Spleen (tissue), 13 donors: ENCODE measurements around the gene CEP68. TPM values are rescaled to one million over a fixed set of nuclear protein-coding genes. Genes with fewer than 3 reads are reported as not detected.

ENCODE experiments used
- DNase-seq: peaks from one replicate; pipeline ENCODE4 v3.0.0-alpha.2; 2020
- H3K27ac ChIP-seq, 8 donors: fragments of 200-600 bp; sonication (generic) in 7 of 8; 1 replicate in 4 of 8; 2 replicates in 4 of 8; pipeline versions ENCODE4 v1.5.0 to v1.8.0; 2016 to 2021; ENCODE audit warnings: inconsistent platforms in 4 of 8, mild to moderate bottlenecking in 4 of 8, moderate library complexity in 1 of 8
- H3K27me3 ChIP-seq, 7 donors: fragments of 200-600 bp; sonication (generic) in 6 of 7; replicated peaks in 1 of 7; 1 replicate in 4 of 7; 2 replicates in 3 of 7; pipeline versions ENCODE4 v1.5.0 to v1.8.0; 2016 to 2021; ENCODE audit warnings: inconsistent platforms in 3 of 7, mild to moderate bottlenecking in 1 of 7
- H3K36me3 ChIP-seq, 6 donors: fragments of 200-600 bp; sonication (generic) in 5 of 6; 1 replicate in 4 of 6; 2 replicates in 2 of 6; pipeline versions ENCODE4 v1.5.0 to v1.8.0; 2016 to 2021; ENCODE audit warnings: inconsistent platforms in 2 of 6
- H3K4me1 ChIP-seq, 6 donors: fragments of 200-600 bp; sonication (generic) in 5 of 6; 1 replicate in 3 of 6; 2 replicates in 3 of 6; pipeline versions ENCODE4 v1.5.0 to v1.8.0; 2016 to 2021; ENCODE audit warnings: inconsistent platforms in 3 of 6
- H3K4me3 ChIP-seq, 8 donors: fragments of 200-600 bp; sonication (generic) in 7 of 8; 1 replicate in 4 of 8; 2 replicates in 4 of 8; pipeline versions ENCODE4 v1.5.0 to v1.8.0; 2016 to 2021; ENCODE audit warnings: inconsistent platforms in 4 of 8, mild to moderate bottlenecking in 4 of 8, moderate library complexity in 2 of 8
- H3K9me3 ChIP-seq, 8 donors: fragments of 200-600 bp; sonication (generic) in 7 of 8; 1 replicate in 4 of 8; 2 replicates in 4 of 8; pipeline versions ENCODE4 v1.5.0 to v1.8.0; 2016 to 2021; ENCODE audit warnings: inconsistent platforms in 4 of 8
- CTCF ChIP-seq, 11 experiments: fragments of 200-600 bp in 7 of 11; fragments of 450-650 bp in 4 of 11; sonication (generic) in 4 of 11; IDR thresholded peaks in 8 of 11; conservative IDR thresholded peaks in 3 of 11; 1 replicate in 7 of 11; 2 replicates in 4 of 11; pipeline versions ENCODE4 v1.4.0 to v1.8.0; 2016 to 2021; ENCODE audit warnings: antibody characterized with exemption in 11 of 11, inconsistent platforms in 4 of 11, mild to moderate bottlenecking in 1 of 11
- POLR2A ChIP-seq, 3 donors: fragments of 450-650 bp; IDR thresholded peaks; one replicate each; pipeline ENCODE4 v1.5.1; 2017; ENCODE audit warnings: antibody characterized with exemption in 3 of 3, mild to moderate bottlenecking in 1 of 3
- POLR2AphosphoS5 ChIP-seq, 3 donors: sonication (generic); formaldehyde crosslinking; IDR thresholded peaks; one replicate each; pipeline ENCODE4 v1.5.1; 2017; ENCODE audit warnings: antibody characterized with exemption in 3 of 3
- WGBS, 5 donors: extraction: QIAGEN DNeasy Blood & Tissue Kit in 3 of 5; methylation state at CpG; one replicate each; pipeline versions ENCODE4 v1.1.5 to v1.1.7; 2013 to 2018; 5-methylcytosine and 5-hydroxymethylcytosine counted together
- intact Hi-C: fragments of 100-400 bp; cut with DNase I; formaldehyde crosslinking; loops from one replicate; pipeline ENCODE4 v1.15.0; 2023; ENCODE audit warnings: low total_unique reads
- long read RNA-seq, 2 donors: transcript quantifications; one replicate each; lab custom pipeline, GENCODE V29; 2026
- polyA plus RNA-seq, 3 donors: library from polyadenylated mRNA; stranded (reverse); fragments of 200-250 nt; gene quantifications; one replicate each; pipeline ENCODE4 v1.2.1, GENCODE V29; 2013
- total RNA-seq, 7 donors: library from RNA; depleted of rRNA in 3 of 7; stranded (reverse); fragments of >200 nt in 3 of 7; fragmentation: NEBNext Ultra II Directional in 4 of 7; extraction: Animal tissue kit (Norgen Biotek cat#: 25700) in 4 of 7; gene quantifications; one replicate each; pipeline versions ENCODE4 v1.1.0 to v1.2.1, GENCODE V29; 2016 to 2021
- donor health status: healthy with polysubstance abuse.
- donor health status: DM: no; HTN: no; CAD: no; lungs with moderate emphysema.
- donor health status: DM: no; HTN: no; CAD: no.
- donor health status: Bipolar disorder and iron deficiency.
- donor health status: healthy.
- donor health status: DM: no; HTN: no; CAD: no.
- donor health status: DM: yes; HTN: yes; CAD: no.

Gene CEP68
- total RNA-seq: 10 to 100 TPM; 16.6 to 26.7 (median 22.2) TPM
- polyA plus RNA-seq: 1 to 10 TPM; 5.2 to 7.0 (median 5.7) TPM
- long read RNA-seq, donor 1, full-length matches to known transcripts: 2 of 124 reads
- long read RNA-seq, donor 1, partial matches to known transcripts: 122 of 124 reads
- long read RNA-seq, donor 1, other reads (novel, unspliced or antisense): 0 of 124 reads
- long read RNA-seq, donor 2: 0 reads

GRCh38 chr2:65056215-65057053 is at the start of gene CEP68:
CEP68 (plus strand) TSS chr2:65056416; CDS start chr2:65069445, 13,029 bp downstream.
- H3K4me1 ChIP-seq: peaks cover 40 to 86% (median 68%) of the 10 kb centered on the region in 6 donors
- intact Hi-C loops: no loop called here
- H3K9me3 ChIP-seq: no peaks in the 10 kb centered on the region
- 0 to 1% (median 0%) methylated on average over 39 to 99 of the region's 99 CpGs for WGBS, 5 donors
- TF ChIP-seq POLR2A (IDR thresholded peaks at IDR 0.05) (peak in 2 of 3 donors; percentile 53 to 82), CTCF (IDR thresholded peaks at IDR 0.05 in 8 of 11, conservative IDR thresholded peaks at IDR 0.05 in 3 of 11) (peak in 3 of 11 experiments; percentile 20 to 30 (median 21)), POLR2AphosphoS5 (IDR thresholded peaks at IDR 0.05) (peak; percentile 92 to 96 (median 95))
- peak; percentile 98 for DNase-seq
- H3K36me3 ChIP-seq: no peaks in the 10 kb centered on the region
- H3K27ac ChIP-seq: peak within 1 kb of the TSS; percentile 80 to 93 (median 91)
- H3K4me3 ChIP-seq: peak within 1 kb of the TSS; percentile 70 to 99 (median 94)
- H3K27me3 ChIP-seq: no peaks in the 10 kb centered on the region

- no peak overlapping the region for H3K27ac ChIP-seq
- TF ChIP-seq POLR2A (IDR thresholded peaks at IDR 0.05): no peak
- no peaks in the 10 kb centered on the region for H3K27me3 ChIP-seq
- no peak overlapping the region for H3K4me3 ChIP-seq
- no peak for DNase-seq
- peaks cover 13 to 41% (median 23%) of the 10 kb centered on the region in 6 donors for H3K4me1 ChIP-seq
- peaks cover 0 to 68% (median 18%) of the 10 kb centered on the region in 6 donors for H3K36me3 ChIP-seq
- 77 to 90% (median 83%) methylated on average over 1 of the region's 1 CpG for whole genome bisulfite sequencing, 5 donors
- intact Hi-C loops: no loop called here
- H3K9me3 ChIP-seq: no peaks in the 10 kb centered on the region
Observed at GRCh38 chr2:65013776-65014175, 42.4 kb upstream of the CEP68 start.

- no peak for DNase-seq
- TF ChIP-seq POLR2AphosphoS5 (IDR thresholded peaks at IDR 0.05): no peak
- TF ChIP-seq POLR2A (IDR thresholded peaks at IDR 0.05): no peak
- no peak for TF ChIP-seq CTCF (IDR thresholded peaks at IDR 0.05 in 8 of 11, conservative IDR thresholded peaks at IDR 0.05 in 3 of 11)
- Histone ChIP-seq H3K27me3 (no peaks in the 10 kb centered on the region), H3K36me3 (peaks cover 0 to 81% (median 21%) of the 10 kb centered on the region in 6 donors), H3K4me1 (peaks cover 13 to 51% (median 24%) of the 10 kb centered on the region in 6 donors), H3K9me3 (no peaks in the 10 kb centered on the region), H3K4me3 (no peak overlapping the region), H3K27ac (no peak overlapping the region)
- intact Hi-C loops: no loop called here
- 89 to 94% (median 93%) methylated on average over 5 of the region's 5 CpGs for WGBS, 5 donors
Observed at GRCh38 chr2:65015731-65016130, 40.5 kb upstream of the CEP68 start.

GRCh38 chr2:65016789-65017188 is 39.4 kb upstream of the CEP68 start:
- no peak for TF ChIP-seq CTCF (IDR thresholded peaks at IDR 0.05 in 8 of 11, conservative IDR thresholded peaks at IDR 0.05 in 3 of 11)
- TF ChIP-seq POLR2A (IDR thresholded peaks at IDR 0.05): no peak
- TF ChIP-seq POLR2AphosphoS5 (IDR thresholded peaks at IDR 0.05): no peak
- no peaks in the 10 kb centered on the region for H3K9me3 ChIP-seq
- no peaks in the 10 kb centered on the region for H3K27me3 ChIP-seq
- peaks cover 0 to 81% (median 20%) of the 10 kb centered on the region in 6 donors for H3K36me3 ChIP-seq
- no peak overlapping the region for H3K4me3 ChIP-seq
- peak overlapping the region in 6 of 8 donors; percentile 3 to 78 (median 64) for H3K27ac ChIP-seq
- DNase-seq: no peak
- H3K4me1 ChIP-seq: peaks cover 15 to 57% (median 26%) of the 10 kb centered on the region in 6 donors
- 75 to 88% (median 80%) methylated on average over 6 of the region's 6 CpGs for WGBS, 5 donors
- intact Hi-C loops: no loop called here
